ENCODE results near the gene TRIM6. TPM values are rescaled to one million over a fixed set of nuclear protein-coding genes. Genes with fewer than 3 reads are reported as not detected.

Gene TRIM6
- total RNA-seq, 1 donor from 2014 or later = 23.9 TPM

DNA sequence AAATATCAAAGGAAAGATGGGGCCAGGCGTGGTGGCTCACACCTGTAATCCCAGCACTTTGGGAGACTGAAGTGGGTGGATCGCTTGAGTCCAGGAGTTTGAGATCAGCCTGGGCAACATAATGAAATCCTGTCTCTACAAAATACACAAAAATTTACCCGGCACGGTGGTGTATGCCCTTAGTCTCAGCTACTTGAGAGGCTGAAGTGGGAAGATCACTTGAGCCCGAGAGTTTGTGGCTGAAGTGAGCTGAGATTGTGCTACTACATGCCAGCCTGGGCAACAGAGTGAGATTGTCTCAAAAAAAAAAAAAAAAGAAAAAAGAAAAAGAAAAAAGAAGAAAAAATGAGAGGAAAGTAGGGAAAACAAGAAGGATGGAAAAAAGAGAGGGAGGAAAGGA lies 3.8 kb upstream of the TRIM6 start:
- no peaks in the 10 kb centered on the region for H3K36me3 Mint-ChIP-seq (ENCODE audit: low read depth, unreplicated experiment)

DNA sequence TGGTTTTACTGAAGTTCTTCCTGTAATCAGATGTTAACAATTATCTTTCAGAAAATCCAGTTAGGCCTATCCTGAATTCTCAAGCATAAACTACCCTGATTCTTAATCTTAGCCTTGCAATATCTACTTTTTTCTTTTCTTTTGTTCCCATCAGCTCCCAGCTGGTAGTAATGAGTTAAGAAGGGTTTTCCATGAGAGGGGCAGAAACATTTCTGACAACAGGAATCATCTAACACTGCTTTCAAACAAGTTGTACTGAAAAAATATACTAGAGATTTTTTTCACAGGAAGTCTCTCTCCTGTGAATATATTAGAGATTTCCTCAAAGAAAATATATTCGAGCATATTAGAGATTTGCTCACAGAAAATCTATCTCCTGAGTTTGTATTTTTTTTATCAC lies 3.3 kb upstream of the TRIM6 start:
- DNase-seq (ENCODE audit: low read depth) = peak; percentile 59
- Histone ChIP-seq H3K79me2 (ENCODE audit: insufficient read depth, low read length) (peaks cover 5% of the 10 kb centered on the region), H3K27me3 (ENCODE audit: insufficient read depth, low read length) (no peaks in the 10 kb centered on the region), H3K9ac (ENCODE audit: low read length) (peak overlapping the region; percentile 21), H3K36me3 (ENCODE audit: insufficient read depth, low read length) (no peaks in the 10 kb centered on the region), H3K9me3 (ENCODE audit: insufficient read depth, low read depth, low read length) (no peaks in the 10 kb centered on the region), H3K27ac (ENCODE audit: low read depth, low read length) (peak overlapping the region; percentile 23), H3K4me1 (ENCODE audit: insufficient read depth, low read length) (peaks cover 11% of the 10 kb centered on the region), H3K4me2 (ENCODE audit: low read length) (peak overlapping the region; percentile 8), H2AFZ (ENCODE audit: low read depth, low read length) (no peak overlapping the region), H3K4me3 (ENCODE audit: insufficient read depth, low read depth, low read length) (no peak overlapping the region), H4K20me1 (ENCODE audit: insufficient read depth, low read length) (no peaks in the 10 kb centered on the region)
- no peak for FAIRE-seq
- TF ChIP-seq EZH2 (IDR thresholded peaks at IDR 0.05; ENCODE audit: insufficient read depth, low read length) = no peak
- TF ChIP-seq, protein P1, sequence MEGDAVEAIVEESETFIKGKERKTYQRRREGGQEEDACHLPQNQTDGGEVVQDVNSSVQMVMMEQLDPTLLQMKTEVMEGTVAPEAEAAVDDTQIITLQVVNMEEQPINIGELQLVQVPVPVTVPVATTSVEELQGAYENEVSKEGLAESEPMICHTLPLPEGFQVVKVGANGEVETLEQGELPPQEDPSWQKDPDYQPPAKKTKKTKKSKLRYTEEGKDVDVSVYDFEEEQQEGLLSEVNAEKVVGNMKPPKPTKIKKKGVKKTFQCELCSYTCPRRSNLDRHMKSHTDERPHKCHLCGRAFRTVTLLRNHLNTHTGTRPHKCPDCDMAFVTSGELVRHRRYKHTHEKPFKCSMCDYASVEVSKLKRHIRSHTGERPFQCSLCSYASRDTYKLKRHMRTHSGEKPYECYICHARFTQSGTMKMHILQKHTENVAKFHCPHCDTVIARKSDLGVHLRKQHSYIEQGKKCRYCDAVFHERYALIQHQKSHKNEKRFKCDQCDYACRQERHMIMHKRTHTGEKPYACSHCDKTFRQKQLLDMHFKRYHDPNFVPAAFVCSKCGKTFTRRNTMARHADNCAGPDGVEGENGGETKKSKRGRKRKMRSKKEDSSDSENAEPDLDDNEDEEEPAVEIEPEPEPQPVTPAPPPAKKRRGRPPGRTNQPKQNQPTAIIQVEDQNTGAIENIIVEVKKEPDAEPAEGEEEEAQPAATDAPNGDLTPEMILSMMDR (IDR thresholded peaks at IDR 0.05; ENCODE audit: insufficient read depth, low read depth, low read length) = no peak
- peaks cover 26% of the 10 kb centered on the region for H3K4me1 Mint-ChIP-seq (ENCODE audit: low read depth, unreplicated experiment)
- no peak overlapping the region for H3K4me3 Mint-ChIP-seq (ENCODE audit: unreplicated experiment)
- H3K27me3 Mint-ChIP-seq (ENCODE audit: low read depth, unreplicated experiment) = no peaks in the 10 kb centered on the region
- no peaks in the 10 kb centered on the region for H3K36me3 Mint-ChIP-seq (ENCODE audit: low read depth, unreplicated experiment)
- no peaks in the 10 kb centered on the region for H3K9me3 Mint-ChIP-seq (ENCODE audit: unreplicated experiment)
- H3K27ac Mint-ChIP-seq (ENCODE audit: unreplicated experiment) = peak overlapping the region; percentile 67

More for the DNA sequence above, 3.8 kb upstream of the TRIM6 start:
- no peaks in the 10 kb centered on the region for H3K9me3 Mint-ChIP-seq (ENCODE audit: unreplicated experiment)
- Histone ChIP-seq H3K4me2 (ENCODE audit: low read length) (no peak overlapping the region), H4K20me1 (ENCODE audit: insufficient read depth, low read length) (no peaks in the 10 kb centered on the region), H3K9me3 (ENCODE audit: insufficient read depth, low read depth, low read length) (no peaks in the 10 kb centered on the region), H3K27ac (ENCODE audit: low read depth, low read length) (peak overlapping the region; percentile 23), H2AFZ (ENCODE audit: low read depth, low read length) (no peak overlapping the region), H3K36me3 (ENCODE audit: insufficient read depth, low read length) (no peaks in the 10 kb centered on the region), H3K79me2 (ENCODE audit: insufficient read depth, low read length) (peaks cover under 1% of the 10 kb centered on the region), H3K4me3 (ENCODE audit: insufficient read depth, low read depth, low read length) (no peak overlapping the region), H3K4me1 (ENCODE audit: insufficient read depth, low read length) (peaks cover 6% of the 10 kb centered on the region), H3K27me3 (ENCODE audit: insufficient read depth, low read length) (no peaks in the 10 kb centered on the region), H3K9ac (ENCODE audit: low read length) (peak overlapping the region; percentile 21)
- no peaks in the 10 kb centered on the region for H3K27me3 Mint-ChIP-seq (ENCODE audit: low read depth, unreplicated experiment)
- FAIRE-seq (no peak), DNase-seq (ENCODE audit: low read depth) (no peak)
- H3K27ac Mint-ChIP-seq (ENCODE audit: unreplicated experiment) = peak overlapping the region; percentile 60
- TF ChIP-seq, protein P1 (IDR thresholded peaks at IDR 0.05; ENCODE audit: insufficient read depth, low read depth, low read length) = no peak
- no peak for TF ChIP-seq EZH2 (IDR thresholded peaks at IDR 0.05; ENCODE audit: insufficient read depth, low read length)
- peaks cover 23% of the 10 kb centered on the region for H3K4me1 Mint-ChIP-seq (ENCODE audit: low read depth, unreplicated experiment)
- H3K4me3 Mint-ChIP-seq (ENCODE audit: unreplicated experiment) = no peak overlapping the region

DNA sequence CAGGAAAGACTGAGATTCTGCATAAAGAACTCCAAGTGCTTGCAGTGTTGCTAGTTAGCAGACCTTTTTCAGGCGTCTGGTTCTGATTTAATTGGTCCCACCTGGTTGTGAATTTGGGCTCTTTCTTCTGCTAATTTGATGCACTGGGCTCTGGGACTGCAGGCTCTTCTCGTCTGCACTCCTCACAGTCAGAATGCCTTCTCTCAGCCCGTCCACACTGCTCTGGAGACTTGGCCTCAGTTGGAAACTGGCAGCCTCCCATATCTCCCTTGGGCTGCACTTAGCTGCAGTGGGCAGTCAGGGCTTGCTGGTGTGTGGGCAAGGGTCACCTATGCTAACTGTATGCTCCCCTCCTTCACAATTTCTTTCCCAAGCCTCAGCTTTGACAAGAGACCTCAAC lies 1.5 kb downstream of the TRIM6 start:
- no peak for DNase-seq (ENCODE audit: low read depth)
- peak overlapping the region; percentile 93 for H3K4me2 ChIP-seq (ENCODE audit: low read length)
- no peaks in the 10 kb centered on the region for H3K36me3 Mint-ChIP-seq (ENCODE audit: low read depth, unreplicated experiment)
- no peaks in the 10 kb centered on the region for H3K36me3 ChIP-seq (ENCODE audit: insufficient read depth, low read length)
- H3K9me3 ChIP-seq (ENCODE audit: insufficient read depth, low read depth, low read length) = no peaks in the 10 kb centered on the region
- H3K27ac ChIP-seq (ENCODE audit: low read depth, low read length) = peak overlapping the region; percentile 93
- TF ChIP-seq, protein P1 (IDR thresholded peaks at IDR 0.05; ENCODE audit: insufficient read depth, low read depth, low read length) = no peak
- no peak for TF ChIP-seq EZH2 (IDR thresholded peaks at IDR 0.05; ENCODE audit: insufficient read depth, low read length)
- H2AFZ ChIP-seq (ENCODE audit: low read depth, low read length) = no peak overlapping the region
- FAIRE-seq = no peak
- no peaks in the 10 kb centered on the region for H3K9me3 Mint-ChIP-seq (ENCODE audit: unreplicated experiment)
- peaks cover 22% of the 10 kb centered on the region for H3K79me2 ChIP-seq (ENCODE audit: insufficient read depth, low read length)
- H3K4me3 ChIP-seq (ENCODE audit: insufficient read depth, low read depth, low read length) = peak overlapping the region; percentile 81
- H3K4me3 Mint-ChIP-seq (ENCODE audit: unreplicated experiment) = peak overlapping the region; percentile 96
- peaks cover 21% of the 10 kb centered on the region for H3K4me1 ChIP-seq (ENCODE audit: insufficient read depth, low read length)
- H3K27me3 Mint-ChIP-seq (ENCODE audit: low read depth, unreplicated experiment) = no peaks in the 10 kb centered on the region
- H3K27ac Mint-ChIP-seq (ENCODE audit: unreplicated experiment) = peak overlapping the region; percentile 97
- no peaks in the 10 kb centered on the region for H4K20me1 ChIP-seq (ENCODE audit: insufficient read depth, low read length)
- H3K27me3 ChIP-seq (ENCODE audit: insufficient read depth, low read length) = no peaks in the 10 kb centered on the region
- peaks cover 38% of the 10 kb centered on the region for H3K4me1 Mint-ChIP-seq (ENCODE audit: low read depth, unreplicated experiment)
- peak overlapping the region; percentile 90 for H3K9ac ChIP-seq (ENCODE audit: low read length)
